IMR-90 (cell line): Measurements from ENCODE around the gene FAM117B. TPM values are rescaled to one million over a fixed set of nuclear protein-coding genes. Genes with fewer than 3 reads are reported as not detected.

ENCODE experiments used
- ATAC-seq: fragments of 200-7000 bp; cut with Tn5 transposase; 2 replicates; pipeline ENCODE4 v1.9.1; 2020; ENCODE audit warnings: low read depth, mild to moderate bottlenecking, moderate library complexity
- BruUV-seq: library from RNA; stranded (reverse); fragments of 400-500 nt; replicated peaks from 2 replicates; lab custom pipeline; 2021; lab: Mats Ljungman, UMichigan
- CTCF ChIA-PET: fragments of 300-600 bp; formaldehyde crosslinking; extraction: SDS; loops from one replicate; lab custom pipeline; 2021; ENCODE audit warnings: antibody characterized with exemption; lab: Yijun Ruan, JAX
- POLR2A ChIA-PET: fragments of 300-600 bp; sonication (Branson Sonifier 250); formaldehyde crosslinking; loops from one replicate; lab custom pipeline; 2022; ENCODE audit warnings: antibody characterized with exemption; ENCODE audit not compliant: unreplicated experiment; lab: Charles Lee
- DNase-seq: peaks from one replicate; pipeline ENCODE4 v3.0.0; 2013
- H2AFZ ChIP-seq: replicated peaks from 2 replicates; pipeline ENCODE3; 2013; ENCODE audit warnings: low read length, mild to moderate bottlenecking; ENCODE audit not compliant: poor library complexity
- H2AK5ac ChIP-seq: 2 replicates; pipeline ENCODE4 v1.6.1; 2013; ENCODE audit warnings: low read depth, low read length, inconsistent platforms
- H2AK9ac ChIP-seq: replicated peaks from 2 replicates; pipeline ENCODE3; 2013; ENCODE audit warnings: mild to moderate bottlenecking, low read depth, low read length, moderate library complexity; ENCODE audit not compliant: poor library complexity
- H2BK120ac ChIP-seq: 2 replicates; pipeline ENCODE4 v1.6.1; 2013; ENCODE audit warnings: low read depth, low read length, inconsistent platforms
- H2BK15ac ChIP-seq: 3 replicates; pipeline ENCODE4 v1.6.1; 2013; ENCODE audit warnings: low read depth, low read length, inconsistent platforms
- H2BK20ac ChIP-seq: 2 replicates; pipeline ENCODE4 v1.6.1; 2013; ENCODE audit warnings: low read depth, mild to moderate bottlenecking, inconsistent platforms, low read length, moderate library complexity
- H2BK5ac ChIP-seq: 2 replicates; pipeline ENCODE4 v1.6.1; 2013; ENCODE audit warnings: mild to moderate bottlenecking, low read depth, low read length, inconsistent platforms; ENCODE audit not compliant: poor library complexity, severe bottlenecking
- H3K14ac ChIP-seq: replicated peaks from 2 replicates; pipeline ENCODE4 v1.6.1; 2013; ENCODE audit warnings: low read depth, low read length, inconsistent platforms
- H3K18ac ChIP-seq: 2 replicates; pipeline ENCODE4 v1.6.1; 2013; ENCODE audit warnings: low read depth, low read length, control low read depth
- H3K23ac ChIP-seq: 2 replicates; pipeline ENCODE4 v1.6.1; 2013; ENCODE audit warnings: low read depth, low read length, inconsistent platforms
- H3K27ac ChIP-seq: 2 replicates; pipeline ENCODE4 v1.5.1; 2013; ENCODE audit warnings: mild to moderate bottlenecking, control low read depth, low read length; ENCODE audit not compliant: insufficient read depth
- H3K27me3 ChIP-seq: 2 replicates; pipeline ENCODE4 v1.6.1; 2013; ENCODE audit warnings: low read length; ENCODE audit not compliant: control insufficient read depth, insufficient read depth
- H3K36me3 ChIP-seq: 2 replicates; pipeline ENCODE4 v1.6.1; 2013; ENCODE audit warnings: low read length, mixed read lengths; ENCODE audit not compliant: control insufficient read depth, insufficient read depth
- H3K4ac ChIP-seq: 2 replicates; pipeline ENCODE4 v1.6.1; 2013; ENCODE audit warnings: low read depth, low read length, inconsistent platforms
- H3K4me1 ChIP-seq: 2 replicates; pipeline ENCODE4 v1.6.1; 2013; ENCODE audit warnings: low read length, mixed read lengths; ENCODE audit not compliant: control insufficient read depth, insufficient read depth
- H3K4me2 ChIP-seq: 2 replicates; pipeline ENCODE4 v1.6.1; 2013; ENCODE audit warnings: low read depth, mild to moderate bottlenecking, control low read depth, low read length, moderate library complexity
- H3K4me3 ChIP-seq: 2 replicates; pipeline ENCODE4 v1.5.1; 2013; ENCODE audit warnings: low read depth, mild to moderate bottlenecking, control low read depth, low read length, moderate library complexity; ENCODE audit not compliant: insufficient read depth
- H3K56ac ChIP-seq: 2 replicates; pipeline ENCODE4 v1.6.1; 2013; ENCODE audit warnings: low read length, inconsistent platforms; ENCODE audit not compliant: insufficient read depth; ENCODE audit errors: extremely low read depth
- H3K79me1 ChIP-seq, 2 experiments: 2 replicates each; pipeline ENCODE4 v1.6.1; 2013; ENCODE audit warnings: low read length in 2 of 2, inconsistent platforms in 1 of 2, low read depth in 1 of 2
- H3K9ac ChIP-seq: 2 replicates; pipeline ENCODE4 v1.6.1; 2013; ENCODE audit warnings: low read depth, low read length, control low read depth
- H3K9me1 ChIP-seq: 2 replicates; pipeline ENCODE4 v1.6.1; 2013; ENCODE audit warnings: low read length, inconsistent platforms; ENCODE audit not compliant: insufficient read depth
- H3K9me3 ChIP-seq: 2 replicates; pipeline ENCODE4 v1.6.1; 2013; ENCODE audit warnings: low read length; ENCODE audit not compliant: control insufficient read depth, insufficient read depth
- H4K20me1 ChIP-seq: 2 replicates; pipeline ENCODE4 v1.6.1; 2013; ENCODE audit warnings: low read length, inconsistent platforms; ENCODE audit not compliant: insufficient read depth
- H4K5ac ChIP-seq: 2 replicates; pipeline ENCODE4 v1.6.1; 2013; ENCODE audit warnings: mild to moderate bottlenecking, low read depth, low read length, control low read depth
- H4K8ac ChIP-seq, 2 experiments: 2 replicates each; pipeline ENCODE4 v1.6.1; 2013; ENCODE audit warnings: low read depth in 2 of 2, low read length in 2 of 2, control low read depth in 1 of 2, inconsistent platforms in 1 of 2
- H4K91ac ChIP-seq: 2 replicates; pipeline ENCODE4 v1.6.1; 2013; ENCODE audit warnings: low read depth, low read length, inconsistent platforms; ENCODE audit not compliant: insufficient read depth
- BHLHE40 ChIP-seq: fragments of 150-350 bp; IDR thresholded peaks from 2 replicates; pipeline ENCODE4 v1.6.1; 2016; ENCODE audit warnings: mild to moderate bottlenecking, low read depth, low read length
- CEBPB ChIP-seq: IDR thresholded peaks from 2 replicates; pipeline ENCODE4 v1.6.1; 2012; ENCODE audit warnings: low read depth, low read length, improper control_type of control experiment
- CHD1 ChIP-seq: IDR thresholded peaks from 2 replicates; pipeline ENCODE4 v1.6.1; 2012; ENCODE audit warnings: low read depth, low read length, improper control_type of control experiment
- CTCF ChIP-seq: conservative IDR thresholded peaks from 2 replicates; pipeline ENCODE4 v1.5.1; 2012; ENCODE audit warnings: mild to moderate bottlenecking, low read depth, low read length, improper control_type of control experiment
- ELK1 ChIP-seq: fragments of 150-350 bp; IDR thresholded peaks from 2 replicates; pipeline ENCODE4 v1.6.1; 2016; ENCODE audit warnings: low read depth, mild to moderate bottlenecking, low read length, moderate library complexity, borderline replicate concordance
- FOS ChIP-seq: fragments of 150-350 bp; IDR thresholded peaks from 2 replicates; pipeline ENCODE4 v1.6.1; 2016; ENCODE audit warnings: low read depth, low read length
- MAFK ChIP-seq: IDR thresholded peaks from 2 replicates; pipeline ENCODE4 v1.6.1; 2012; ENCODE audit warnings: low read depth, low read length, improper control_type of control experiment
- MXI1 ChIP-seq: IDR thresholded peaks from 2 replicates; pipeline ENCODE4 v1.6.1; 2012; ENCODE audit warnings: low read depth, mild to moderate bottlenecking, low read length, moderate library complexity, borderline replicate concordance
- NFE2L2 ChIP-seq: fragments of 150-350 bp; IDR thresholded peaks from 2 replicates; pipeline ENCODE4 v1.6.1; 2016; ENCODE audit warnings: low read depth, mild to moderate bottlenecking, low read length
- POLR2A ChIP-seq: IDR thresholded peaks from 2 replicates; pipeline ENCODE4 v1.6.1; 2012; ENCODE audit warnings: mild to moderate bottlenecking, low read depth, low read length
- RAD21 ChIP-seq: IDR thresholded peaks from 2 replicates; pipeline ENCODE4 v1.6.1; 2012; ENCODE audit warnings: low read length, improper control_type of control experiment
- RCOR1 ChIP-seq: IDR thresholded peaks from 2 replicates; pipeline ENCODE4 v1.6.1; 2012; ENCODE audit warnings: mild to moderate bottlenecking, low read length, improper control_type of control experiment; ENCODE audit not compliant: insufficient replicate concordance
- RFX5 ChIP-seq: IDR thresholded peaks from 2 replicates; pipeline ENCODE4 v1.8.0; 2012; ENCODE audit warnings: low read depth, mild to moderate bottlenecking, low read length, moderate library complexity
- SMC3 ChIP-seq: fragments of 150-350 bp; IDR thresholded peaks from 2 replicates; pipeline ENCODE4 v1.6.1; 2016; ENCODE audit warnings: low read depth, mild to moderate bottlenecking, antibody characterized with exemption, low read length, moderate library complexity
- WGBS, 2 experiments: methylation state at CpG; one replicate each; pipeline versions ENCODE4 v1.1.5 to v1.1.7; 2013; ENCODE audit warnings: missing lambda C conversion rate in 2 of 2; ENCODE audit not compliant: insufficient read length in 1 of 2; ENCODE audit errors: extremely low coverage in 2 of 2; 5-methylcytosine and 5-hydroxymethylcytosine counted together
- dilution Hi-C: fragments of 300-500 bp; cut with HindIII; formaldehyde crosslinking; loops from one replicate; pipeline ENCODE4 v1.14.3; 2018; ENCODE audit warnings: low sequenced_read_pairs; ENCODE audit not compliant: unreplicated experiment
- in situ Hi-C: fragments of 300-500 bp; cut with MboI; formaldehyde crosslinking; loops from 3 replicates; pipeline ENCODE4 v1.14.3; 2019; ENCODE audit warnings: low sequenced_read_pairs, inconsistent platforms, mixed read lengths
- intact Hi-C: fragments of 100-400 bp; cut with micrococcal nuclease; formaldehyde crosslinking; loops from 2 replicates; pipeline ENCODE4 v1.10.0; 2022
- polyA plus RNA-seq, 3 experiments: library from polyadenylated mRNA; depleted of rRNA; stranded (reverse); fragments of >200 nt; gene quantifications; 2 replicates each; pipeline ENCODE4 v1.2.3, GENCODE V29; 2012; ENCODE audit warnings: low replicate concordance in 1 of 3
- total RNA-seq: library from RNA; depleted of rRNA; stranded (reverse); fragments of >200 nt; gene quantifications from 2 replicates; pipeline ENCODE4 v1.2.3, GENCODE V29; 2012

Gene FAM117B
- total and polyA plus RNA-seq, 2 of the 4 experiments (the other 2 are of a cell fraction), result 0.54 to 0.79 TPM

- Histone ChIP-seq H3K56ac (no peak overlapping the region), H3K14ac (no peak overlapping the region), H3K4ac (no peak overlapping the region), H3K27me3 (no peaks in the 10 kb centered on the region), H4K91ac (no peak overlapping the region), H3K27ac (no peak overlapping the region), H3K9me1 (no peaks in the 10 kb centered on the region), H2BK120ac (no peak overlapping the region), H4K20me1 (no peaks in the 10 kb centered on the region), H3K18ac (no peak overlapping the region), H2AFZ (no peak overlapping the region), H4K8ac (no peak overlapping the region), H3K36me3 (no peaks in the 10 kb centered on the region), H2AK9ac (no peak overlapping the region), H3K9me3 (no peaks in the 10 kb centered on the region), H2BK5ac (no peak overlapping the region), H2BK20ac (no peak overlapping the region), H2BK15ac (no peak overlapping the region), H3K9ac (no peak overlapping the region), H3K4me3 (no peak overlapping the region), H3K23ac (no peak overlapping the region), H3K4me2 (no peak overlapping the region), H4K5ac (no peak overlapping the region), H3K4me1 (no peaks in the 10 kb centered on the region), H2AK5ac (no peak overlapping the region), H3K79me1 (peaks cover 0 to 6% of the 10 kb centered on the region in 2 experiments; a peak in 1 of 4 replicates)
- CTCF ChIA-PET, result interaction anchor here (0.6 kb wide), 1 partner anchor 10 kb away, joined by 4 read pairs; no protein-coding TSS in a partner anchor
- ATAC-seq (no peak), DNase-seq (no peak)
- BruUV-seq, result no TSS peak
- TF ChIP-seq CTCF (no peak), POLR2A (no peak), MAFK (no peak), MXI1 (no peak), RFX5 (no peak), BHLHE40 (no peak), SMC3 (no peak), CEBPB (no peak), NFE2L2 (no peak), FOS (no peak), CHD1 (no peak), RAD21 (no peak), ELK1 (no peak), RCOR1 (no peak)
- in situ Hi-C loops (no loop called here), intact Hi-C loops (no loop called here), dilution Hi-C loops (no loop called here)
- POLR2A ChIA-PET, result no interaction called here
- no CpG with 5 or more reads among the region's 1 CpG for WGBS, 2 experiments
Measured at GRCh38 chr2:202669841-202670240, 35.1 kb downstream of the FAM117B start.
